GM12865 (cell line): Measurements from ENCODE around the gene TMEM135.

ENCODE experiments used
- DNase-seq: peaks from one replicate; pipeline ENCODE4 v3.0.0; 2010; ENCODE audit warnings: low read depth
- H3K4me3 ChIP-seq: 2 replicates; pipeline ENCODE4 v1.5.1; 2011; ENCODE audit warnings: mild to moderate bottlenecking, low read depth, low read length, control low read depth
- TF ChIP-seq, protein P1 (sequence below): IDR thresholded peaks from 2 replicates; pipeline ENCODE4 v1.5.1; 2011; ENCODE audit warnings: low read length, control low read depth, low read depth, inconsistent platforms; ENCODE audit not compliant: insufficient read depth; ENCODE audit errors: missing control alignments

TMEM135 gene

DNA sequence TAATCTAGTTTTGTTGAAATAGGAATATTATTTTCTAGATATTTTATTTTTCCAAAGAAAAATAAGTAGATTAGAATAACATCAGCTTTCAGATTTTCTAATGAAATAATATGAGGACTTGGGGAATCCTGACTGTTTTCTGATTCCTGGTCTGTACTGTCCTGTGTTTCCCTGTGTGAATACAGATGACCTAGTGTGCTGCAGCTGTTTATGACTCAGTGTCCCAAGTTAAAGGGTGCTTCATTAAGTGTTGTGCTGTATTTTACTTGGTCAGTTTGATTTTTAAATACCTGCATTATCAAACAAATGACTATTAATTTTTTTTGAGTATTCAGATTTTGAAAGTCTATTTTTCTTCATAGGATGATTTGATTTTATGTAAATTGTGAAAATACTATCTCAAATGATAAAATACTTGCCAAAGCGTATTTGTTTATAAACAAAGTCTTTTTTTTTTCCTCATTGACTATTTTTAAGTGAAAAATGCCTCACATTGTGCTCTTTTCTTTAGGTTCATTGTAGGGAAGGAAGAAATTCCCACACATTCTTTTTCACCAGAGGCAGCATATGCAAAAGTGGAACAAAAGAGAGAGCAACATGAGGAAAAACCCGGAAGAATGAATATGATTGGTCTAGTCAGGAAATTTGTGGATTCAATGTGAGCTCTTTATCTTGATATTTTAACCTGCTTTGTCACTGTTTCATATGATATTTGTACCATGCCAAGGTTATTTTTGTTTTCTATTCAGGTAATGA is 264.2 kb downstream of the TMEM135 start:
- no peak overlapping the region for H3K4me3 ChIP-seq
- TF ChIP-seq, protein P1, sequence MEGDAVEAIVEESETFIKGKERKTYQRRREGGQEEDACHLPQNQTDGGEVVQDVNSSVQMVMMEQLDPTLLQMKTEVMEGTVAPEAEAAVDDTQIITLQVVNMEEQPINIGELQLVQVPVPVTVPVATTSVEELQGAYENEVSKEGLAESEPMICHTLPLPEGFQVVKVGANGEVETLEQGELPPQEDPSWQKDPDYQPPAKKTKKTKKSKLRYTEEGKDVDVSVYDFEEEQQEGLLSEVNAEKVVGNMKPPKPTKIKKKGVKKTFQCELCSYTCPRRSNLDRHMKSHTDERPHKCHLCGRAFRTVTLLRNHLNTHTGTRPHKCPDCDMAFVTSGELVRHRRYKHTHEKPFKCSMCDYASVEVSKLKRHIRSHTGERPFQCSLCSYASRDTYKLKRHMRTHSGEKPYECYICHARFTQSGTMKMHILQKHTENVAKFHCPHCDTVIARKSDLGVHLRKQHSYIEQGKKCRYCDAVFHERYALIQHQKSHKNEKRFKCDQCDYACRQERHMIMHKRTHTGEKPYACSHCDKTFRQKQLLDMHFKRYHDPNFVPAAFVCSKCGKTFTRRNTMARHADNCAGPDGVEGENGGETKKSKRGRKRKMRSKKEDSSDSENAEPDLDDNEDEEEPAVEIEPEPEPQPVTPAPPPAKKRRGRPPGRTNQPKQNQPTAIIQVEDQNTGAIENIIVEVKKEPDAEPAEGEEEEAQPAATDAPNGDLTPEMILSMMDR = no peak

DNA sequence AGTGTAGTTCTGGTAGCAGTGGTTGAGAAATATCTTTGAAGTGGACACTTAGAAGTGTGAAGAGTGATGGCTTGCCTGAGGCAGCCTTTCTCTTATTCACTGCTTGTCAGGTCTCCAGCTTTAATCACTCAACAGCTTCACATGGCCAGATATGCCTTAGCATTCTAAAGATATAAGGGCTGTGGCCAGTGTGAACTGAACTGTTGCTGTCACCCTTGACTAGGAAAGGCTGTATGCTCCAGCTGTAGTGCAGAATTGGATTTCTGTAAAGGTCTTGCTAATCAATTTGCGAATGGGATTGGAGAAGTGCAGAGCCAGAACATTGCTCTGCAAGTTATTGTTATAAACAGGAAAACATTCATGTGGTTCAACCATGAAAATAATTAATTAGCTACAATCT is 266.7 kb downstream of the TMEM135 start:
- DNase-seq = no peak
- TF ChIP-seq, protein P1 = no peak
- no peak overlapping the region for H3K4me3 ChIP-seq

More for the DNA sequence above, 264.2 kb downstream of the TMEM135 start:
- DNase-seq = no peak

DNA sequence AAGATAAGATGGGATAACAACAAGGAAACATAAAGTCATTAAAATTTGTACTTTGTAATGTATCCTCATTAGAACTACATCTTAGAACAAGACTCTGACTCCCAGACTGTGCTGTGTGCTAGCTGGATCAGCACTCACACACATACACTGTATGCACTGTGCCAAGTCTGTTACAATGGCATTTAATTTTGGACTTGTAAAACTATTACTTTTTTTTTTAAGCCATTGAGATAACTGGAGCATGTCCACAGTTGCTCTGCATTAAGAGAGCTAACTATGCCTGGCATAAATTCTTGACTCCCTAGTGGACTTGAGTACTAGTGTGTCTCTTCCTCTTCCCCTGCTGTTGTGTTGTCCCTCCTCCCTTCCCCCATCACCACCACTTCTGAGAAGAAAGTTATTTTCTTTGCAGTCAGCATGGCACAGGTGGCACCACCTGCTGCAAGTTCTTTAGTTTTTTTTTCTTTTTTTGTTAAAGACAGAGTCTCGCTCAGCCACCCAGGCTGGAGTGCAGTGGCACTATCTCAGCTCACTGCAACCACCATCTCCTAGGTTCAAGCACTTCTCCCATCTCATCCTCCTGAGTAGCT is 268.6 kb downstream of the TMEM135 start:
- TF ChIP-seq, protein P1 = no peak
- DNase-seq = no peak

DNA sequence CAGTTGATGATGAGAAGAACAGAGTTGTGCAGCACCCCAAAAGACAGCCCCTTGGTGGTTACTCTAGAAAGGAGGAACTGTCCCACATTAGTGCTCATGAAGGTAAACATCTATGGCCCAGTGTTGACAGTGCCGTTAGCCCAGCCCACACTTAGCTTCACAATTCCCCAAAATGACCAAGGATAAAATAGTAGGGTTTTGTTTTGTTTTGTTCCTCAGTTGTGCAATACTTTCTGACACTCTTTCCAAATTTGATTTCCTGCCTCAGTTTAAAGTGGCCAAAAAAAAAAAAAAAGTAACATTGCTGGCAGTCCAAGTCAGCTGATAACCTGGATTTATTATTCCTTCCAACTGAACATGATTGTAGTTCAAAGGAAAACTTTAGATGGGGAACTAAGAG is 269.4 kb downstream of the TMEM135 start:
- TF ChIP-seq, protein P1 = no peak
- H3K4me3 ChIP-seq = no peak overlapping the region
- DNase-seq = no peak

More for the DNA sequence above, 268.6 kb downstream of the TMEM135 start:
- no peak overlapping the region for H3K4me3 ChIP-seq

DNA sequence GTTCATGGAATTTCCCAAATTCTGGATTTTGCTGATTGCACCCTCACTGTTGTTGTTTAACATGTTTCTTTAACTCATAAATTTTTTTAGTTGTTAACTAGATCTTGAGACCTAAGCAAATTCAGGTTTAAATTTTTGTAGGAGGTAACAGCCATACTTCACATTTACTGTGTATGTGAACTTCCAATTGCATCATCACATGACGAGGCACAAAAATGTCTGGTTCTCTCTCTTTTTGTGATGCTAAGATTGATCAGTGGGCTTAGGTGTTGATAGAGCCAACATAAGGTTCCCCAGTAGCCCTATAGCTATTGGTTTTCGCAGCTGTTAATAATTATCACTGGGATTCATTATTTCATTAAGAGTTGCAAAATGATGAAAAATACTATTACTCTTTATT is 277.5 kb downstream of the TMEM135 start:
- DNase-seq = no peak
- TF ChIP-seq, protein P1 = no peak
- H3K4me3 ChIP-seq = no peak overlapping the region

DNA sequence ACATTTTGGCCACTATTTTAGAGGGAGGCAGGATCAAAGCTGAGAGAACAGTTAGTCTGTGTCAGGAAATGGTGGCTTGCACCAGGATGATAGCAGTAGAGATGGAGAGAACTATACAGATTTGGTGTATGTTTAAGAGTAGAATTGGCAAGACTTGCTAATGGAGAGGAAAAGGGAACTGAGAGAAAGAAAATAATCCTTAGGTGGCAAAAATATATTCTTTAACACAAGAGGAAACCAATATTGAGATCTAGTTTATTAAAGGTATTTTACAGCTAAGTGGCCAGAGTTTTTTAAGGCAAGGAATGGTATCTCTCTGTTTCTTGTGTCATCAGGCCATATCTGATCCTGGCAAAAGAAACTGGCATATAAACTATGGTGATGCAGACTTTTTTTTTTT is 278.8 kb downstream of the TMEM135 start:
- no peak overlapping the region for H3K4me3 ChIP-seq
- TF ChIP-seq, protein P1 = no peak
- no peak for DNase-seq

DNA sequence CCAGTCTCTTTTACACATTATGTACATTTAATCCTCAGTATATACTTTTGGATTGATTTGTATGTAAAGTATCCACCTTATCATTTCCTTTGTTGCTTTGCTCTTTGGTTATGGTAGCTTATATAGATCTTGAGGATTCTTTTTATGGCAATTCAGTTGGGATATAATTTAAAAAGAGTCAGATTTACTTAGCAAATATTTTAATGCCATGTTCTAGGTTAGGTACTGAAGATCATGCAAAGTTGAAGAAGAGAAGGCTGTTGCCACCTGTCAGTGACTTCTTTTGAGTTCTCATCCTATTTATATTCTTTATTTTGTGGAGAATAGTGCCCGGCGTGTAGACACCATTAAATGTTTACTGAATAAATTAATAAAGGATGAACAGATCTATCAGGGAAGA is 279.7 kb downstream of the TMEM135 start:
- no peak for DNase-seq
- TF ChIP-seq, protein P1 = no peak
- no peak overlapping the region for H3K4me3 ChIP-seq
